ENCODE data around the gene TRMT2B. TPM values are rescaled to one million over a fixed set of nuclear protein-coding genes. Genes with fewer than 3 reads are reported as not detected.

TRMT2B gene, protein sequence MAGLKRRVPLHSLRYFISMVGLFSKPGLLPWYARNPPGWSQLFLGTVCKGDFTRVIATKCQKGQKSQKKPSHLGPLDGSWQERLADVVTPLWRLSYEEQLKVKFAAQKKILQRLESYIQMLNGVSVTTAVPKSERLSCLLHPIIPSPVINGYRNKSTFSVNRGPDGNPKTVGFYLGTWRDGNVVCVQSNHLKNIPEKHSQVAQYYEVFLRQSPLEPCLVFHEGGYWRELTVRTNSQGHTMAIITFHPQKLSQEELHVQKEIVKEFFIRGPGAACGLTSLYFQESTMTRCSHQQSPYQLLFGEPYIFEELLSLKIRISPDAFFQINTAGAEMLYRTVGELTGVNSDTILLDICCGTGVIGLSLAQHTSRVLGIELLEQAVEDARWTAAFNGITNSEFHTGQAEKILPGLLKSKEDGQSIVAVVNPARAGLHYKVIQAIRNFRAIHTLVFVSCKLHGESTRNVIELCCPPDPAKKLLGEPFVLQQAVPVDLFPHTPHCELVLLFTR
- 11.3 and 11.6 TPM in 2 replicates for total RNA-seq (2014; rRNA removed; shearing (Covaris generic); ENCODE audit: low replicate concordance)

DNA sequence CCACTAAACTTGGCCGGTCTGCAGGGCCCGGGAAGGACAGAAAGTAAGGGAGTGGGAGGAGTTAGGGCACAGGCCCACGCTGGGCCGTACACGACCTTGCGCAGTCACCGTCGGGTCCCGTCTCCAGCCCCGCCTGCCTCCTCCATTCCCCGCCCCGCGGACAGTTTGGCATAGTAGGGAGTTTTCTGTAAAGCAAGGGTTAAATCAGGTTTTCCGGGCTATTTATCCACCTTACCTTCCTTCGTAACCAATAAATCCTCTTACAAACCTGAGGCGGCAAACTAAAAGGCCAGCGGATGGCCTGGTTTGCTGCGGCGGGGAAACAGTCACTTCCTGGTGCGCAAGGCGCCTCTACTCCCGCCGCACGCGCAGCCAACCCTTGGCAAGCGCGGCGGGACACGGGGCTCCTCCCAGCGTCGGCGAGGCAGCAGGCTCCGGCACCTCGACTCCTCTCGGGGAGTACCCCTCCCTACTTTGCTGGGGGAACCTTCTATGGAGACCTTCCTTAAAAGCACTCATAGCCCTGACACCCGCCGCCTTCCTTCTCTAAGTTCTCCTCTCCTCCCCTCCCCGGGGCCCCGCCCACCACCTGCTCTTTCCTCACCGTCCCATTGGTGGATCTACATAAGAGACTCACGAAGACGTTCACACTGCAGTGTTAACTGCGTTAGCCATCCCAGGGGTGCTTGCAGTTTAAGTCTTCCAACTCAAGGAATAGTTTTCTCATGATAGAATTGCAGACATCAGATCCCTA is at the start of gene TRMT2B:
TRMT2B (minus strand) TSS at position 563 of the 754 bp plus-strand sequence. CDS start 9,822 bp downstream, outside the sequence.
- Histone ChIP-seq H3K4me1 (ENCODE audit: low read length) (peaks cover 10% of the 10 kb centered on the region), H3K4me2 (ENCODE audit: low read depth, low read length, poor library complexity, severe bottlenecking) (peak within 1 kb of the TSS; percentile 70), H3K9me2 (replicated peaks; ENCODE audit: insufficient read depth, low read length) (no peaks in the 10 kb centered on the region), H3K27me3 (ENCODE audit: low read length) (no peaks in the 10 kb centered on the region), H4K20me1 (ENCODE audit: insufficient read depth, low read depth, low read length) (no peaks in the 10 kb centered on the region), H2AFZ (ENCODE audit: low read length) (peak within 1 kb of the TSS; percentile 62; the same call in 1 of the 2 replicates), H3K36me3 (ENCODE audit: insufficient read depth, low read length) (0 out of 2 replicates have a peak, but pooled peaks cover 2% of the 10 kb centered on the region), H3K4me3 (ENCODE audit: low read length) (peak within 1 kb of the TSS; percentile 78), H3K79me2 (ENCODE audit: low read length) (peaks cover 15% of the 10 kb centered on the region), H3K27ac (ENCODE audit: low read length) (peak within 1 kb of the TSS; percentile 30; the same call in 1 of the 2 replicates), H3K9ac (ENCODE audit: low read length) (peak within 1 kb of the TSS; percentile 82), H3K9me3 (ENCODE audit: low read length) (no peaks in the 10 kb centered on the region)
- DNase-seq = peak; percentile 90

DNA sequence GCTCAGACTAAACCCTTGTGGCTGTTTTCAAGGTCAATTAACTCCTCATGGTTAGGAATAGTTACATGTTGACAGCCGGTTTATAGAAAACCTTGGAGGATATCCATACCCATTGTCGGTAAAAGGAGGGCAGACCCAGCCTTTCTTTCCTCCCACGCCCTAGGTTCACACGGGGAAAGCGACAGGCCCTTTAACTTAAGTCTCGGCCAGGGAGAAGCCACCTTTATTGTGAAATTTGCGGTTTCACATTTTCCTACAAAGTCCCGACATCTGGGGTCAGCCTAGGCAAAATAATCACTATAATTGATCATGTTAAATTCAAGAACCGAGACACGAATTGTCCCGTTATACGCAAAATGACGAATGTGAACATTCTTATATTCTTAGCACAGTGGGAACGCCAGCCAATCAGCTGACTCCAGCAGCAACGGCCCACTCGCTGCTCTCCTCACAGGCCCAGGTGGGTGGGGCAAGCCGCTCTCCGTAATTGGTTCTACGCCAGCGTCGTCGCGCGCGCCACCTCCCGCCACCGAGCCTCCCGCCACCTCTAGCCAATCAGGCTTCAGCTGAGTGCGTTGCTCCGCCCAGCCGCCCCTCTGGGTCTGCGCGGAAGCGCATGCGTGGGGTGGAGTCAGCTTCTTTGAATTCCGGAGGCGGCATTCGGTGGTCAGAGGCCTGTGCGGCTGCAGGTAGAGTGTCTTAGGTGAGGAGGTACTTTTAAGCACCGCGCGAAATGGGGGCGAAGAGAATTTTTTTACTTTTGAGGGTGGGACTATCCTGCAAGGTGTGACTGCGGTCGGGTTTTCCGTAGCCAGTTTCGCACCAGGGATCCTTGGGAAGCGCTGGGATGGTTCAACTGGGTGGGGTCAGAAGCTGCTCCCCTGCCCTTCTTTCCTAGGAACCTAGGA is 45.9 kb upstream of the TRMT2B start, which contains the start of gene CENPI:
CENPI (plus strand) TSS at position 659 of the 908 bp plus-strand sequence. CDS start 2,867 bp downstream, outside the sequence.
- Histone ChIP-seq H3K27me3 (ENCODE audit: low read length) (no peaks in the 10 kb centered on the region), H3K27ac (ENCODE audit: low read length) (peak within 1 kb of the TSS; percentile 29; the same call in 1 of the 2 replicates), H3K9ac (ENCODE audit: low read length) (peak within 1 kb of the TSS; percentile 75), H3K4me2 (ENCODE audit: low read depth, low read length, poor library complexity, severe bottlenecking) (peak within 1 kb of the TSS; percentile 74), H3K9me3 (ENCODE audit: low read length) (no peaks in the 10 kb centered on the region), H3K79me2 (ENCODE audit: low read length) (peaks cover 27% of the 10 kb centered on the region), H3K36me3 (ENCODE audit: insufficient read depth, low read length) (peaks cover 5% of the 10 kb centered on the region; the same call in 1 of the 2 replicates), H3K4me3 (ENCODE audit: low read length) (peak within 1 kb of the TSS; percentile 74), H3K9me2 (replicated peaks; ENCODE audit: insufficient read depth, low read length) (no peaks in the 10 kb centered on the region), H2AFZ (ENCODE audit: low read length) (peak within 1 kb of the TSS; percentile 79), H3K4me1 (ENCODE audit: low read length) (peaks cover 16% of the 10 kb centered on the region), H4K20me1 (ENCODE audit: insufficient read depth, low read depth, low read length) (no peaks in the 10 kb centered on the region)
- peak; percentile 96 for DNase-seq

DNA sequence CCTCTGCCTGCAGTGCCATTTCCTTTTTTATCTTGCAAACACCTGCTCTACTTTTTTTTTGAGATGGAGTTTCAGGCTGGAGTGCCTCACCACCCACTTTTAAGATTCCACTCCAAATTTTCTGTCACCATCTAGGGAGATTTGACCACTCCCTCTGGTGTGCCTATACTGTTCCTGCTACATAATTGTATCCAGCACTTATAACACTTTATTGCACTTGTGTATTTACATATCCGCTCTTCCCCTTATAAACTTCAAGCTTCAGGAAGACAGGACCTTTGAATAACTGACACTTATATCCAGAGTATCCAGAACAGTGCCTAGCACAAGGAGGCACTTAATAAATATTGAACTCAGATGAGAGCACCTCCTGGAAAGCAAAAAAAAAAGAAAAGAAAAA is 39.9 kb upstream of the TRMT2B start:
- H3K9me2 ChIP-seq (replicated peaks; ENCODE audit: insufficient read depth, low read length) = no peaks in the 10 kb centered on the region
- DNase-seq = no peak
- H3K9ac ChIP-seq (ENCODE audit: low read length) = no peak overlapping the region
- H3K27me3 ChIP-seq (ENCODE audit: low read length) = no peaks in the 10 kb centered on the region
- H4K20me1 ChIP-seq (ENCODE audit: insufficient read depth, low read depth, low read length) = no peaks in the 10 kb centered on the region
- H3K36me3 ChIP-seq (ENCODE audit: insufficient read depth, low read length) = no peaks in the 10 kb centered on the region
- no peaks in the 10 kb centered on the region for H3K79me2 ChIP-seq (ENCODE audit: low read length)
- H2AFZ ChIP-seq (ENCODE audit: low read length) = no peak overlapping the region
- H3K4me2 ChIP-seq (ENCODE audit: low read depth, low read length, poor library complexity, severe bottlenecking) = no peak overlapping the region
- H3K4me3 ChIP-seq (ENCODE audit: low read length) = no peak overlapping the region
- H3K27ac ChIP-seq (ENCODE audit: low read length) = no peak overlapping the region
- H3K9me3 ChIP-seq (ENCODE audit: low read length) = no peaks in the 10 kb centered on the region
- H3K4me1 ChIP-seq (ENCODE audit: low read length) = peaks cover under 1% of the 10 kb centered on the region; the same call in 1 of the 2 replicates

DNA sequence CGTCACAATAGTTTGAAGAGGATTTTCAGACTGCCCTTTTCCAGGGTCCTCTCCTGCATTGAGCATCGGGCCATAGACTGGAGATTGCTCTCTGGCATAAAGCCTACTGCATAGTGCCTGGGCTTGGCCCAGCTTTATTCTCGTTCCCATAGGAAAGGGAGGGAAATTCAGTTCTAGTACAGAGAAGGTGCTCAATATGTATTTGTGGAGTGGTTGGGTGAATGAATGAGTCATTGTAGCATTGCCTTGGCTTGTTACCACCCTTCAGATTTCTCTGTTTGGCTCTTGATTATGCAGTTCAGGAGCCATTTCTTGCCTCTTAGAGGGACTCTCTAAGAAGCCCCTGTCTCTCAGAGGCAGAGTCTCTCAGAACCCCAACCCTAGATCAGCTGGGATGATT is 29.3 kb upstream of the TRMT2B start:
- Histone ChIP-seq H3K9me2 (replicated peaks; ENCODE audit: insufficient read depth, low read length) (no peaks in the 10 kb centered on the region), H3K4me3 (ENCODE audit: low read length) (no peak overlapping the region), H4K20me1 (ENCODE audit: insufficient read depth, low read depth, low read length) (no peaks in the 10 kb centered on the region), H3K9me3 (ENCODE audit: low read length) (no peaks in the 10 kb centered on the region), H2AFZ (ENCODE audit: low read length) (no peak overlapping the region), H3K36me3 (ENCODE audit: insufficient read depth, low read length) (no peaks in the 10 kb centered on the region), H3K4me1 (ENCODE audit: low read length) (no peaks in the 10 kb centered on the region; the same call in 1 of the 2 replicates), H3K4me2 (ENCODE audit: low read depth, low read length, poor library complexity, severe bottlenecking) (no peak overlapping the region), H3K27ac (ENCODE audit: low read length) (no peak overlapping the region), H3K79me2 (ENCODE audit: low read length) (no peaks in the 10 kb centered on the region), H3K27me3 (ENCODE audit: low read length) (no peaks in the 10 kb centered on the region), H3K9ac (ENCODE audit: low read length) (no peak overlapping the region)
- DNase-seq = no peak

DNA sequence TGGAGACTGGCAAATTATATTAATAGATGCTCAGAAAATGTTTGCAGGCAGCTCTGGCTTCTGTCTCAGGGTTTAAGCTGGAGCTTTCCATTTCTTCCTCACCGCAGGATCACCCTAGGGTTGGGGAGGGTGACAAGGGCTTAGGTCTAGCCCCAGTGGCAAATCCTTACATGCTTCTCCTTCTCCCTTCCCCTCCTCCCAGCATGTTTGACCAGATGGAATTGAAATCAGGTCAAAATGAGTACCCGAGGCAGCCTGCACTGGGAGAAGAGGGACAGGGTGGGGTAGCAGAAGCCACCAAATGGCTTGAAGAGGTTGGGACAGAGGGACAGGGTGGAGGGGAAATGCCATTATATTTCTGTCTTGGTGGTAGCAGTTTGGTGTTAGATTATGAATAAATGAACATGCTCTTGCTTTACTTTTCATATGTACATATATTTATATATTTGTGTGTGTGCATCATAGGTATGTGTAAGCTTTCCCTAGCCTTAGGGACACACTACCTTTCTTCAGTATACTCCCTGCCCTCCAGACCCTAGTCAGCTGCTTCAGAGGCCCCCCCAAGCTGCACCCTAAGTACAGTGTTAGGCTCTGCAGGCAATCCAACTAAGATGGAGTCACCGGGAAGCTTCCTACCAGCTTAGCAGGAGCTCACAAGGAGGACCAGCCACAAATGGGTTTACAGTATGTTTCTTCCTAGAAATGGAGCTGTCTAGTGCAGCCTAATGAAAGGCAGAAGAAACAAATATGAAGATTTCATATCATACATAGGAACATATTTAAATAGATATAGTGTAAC is 28.6 kb upstream of the TRMT2B start:
- H3K4me2 ChIP-seq (ENCODE audit: low read depth, low read length, poor library complexity, severe bottlenecking) = no peak overlapping the region
- H3K9me3 ChIP-seq (ENCODE audit: low read length) = no peaks in the 10 kb centered on the region
- no peaks in the 10 kb centered on the region; the same call in 1 of the 2 replicates for H3K4me1 ChIP-seq (ENCODE audit: low read length)
- H3K27me3 ChIP-seq (ENCODE audit: low read length) = no peaks in the 10 kb centered on the region
- H3K36me3 ChIP-seq (ENCODE audit: insufficient read depth, low read length) = no peaks in the 10 kb centered on the region
- H4K20me1 ChIP-seq (ENCODE audit: insufficient read depth, low read depth, low read length) = no peaks in the 10 kb centered on the region
- no peak overlapping the region for H2AFZ ChIP-seq (ENCODE audit: low read length)
- no peaks in the 10 kb centered on the region for H3K79me2 ChIP-seq (ENCODE audit: low read length)
- no peak overlapping the region for H3K27ac ChIP-seq (ENCODE audit: low read length)
- no peak for DNase-seq
- H3K4me3 ChIP-seq (ENCODE audit: low read length) = no peak overlapping the region
- no peak overlapping the region for H3K9ac ChIP-seq (ENCODE audit: low read length)
- no peaks in the 10 kb centered on the region for H3K9me2 ChIP-seq (replicated peaks; ENCODE audit: insufficient read depth, low read length)

DNA sequence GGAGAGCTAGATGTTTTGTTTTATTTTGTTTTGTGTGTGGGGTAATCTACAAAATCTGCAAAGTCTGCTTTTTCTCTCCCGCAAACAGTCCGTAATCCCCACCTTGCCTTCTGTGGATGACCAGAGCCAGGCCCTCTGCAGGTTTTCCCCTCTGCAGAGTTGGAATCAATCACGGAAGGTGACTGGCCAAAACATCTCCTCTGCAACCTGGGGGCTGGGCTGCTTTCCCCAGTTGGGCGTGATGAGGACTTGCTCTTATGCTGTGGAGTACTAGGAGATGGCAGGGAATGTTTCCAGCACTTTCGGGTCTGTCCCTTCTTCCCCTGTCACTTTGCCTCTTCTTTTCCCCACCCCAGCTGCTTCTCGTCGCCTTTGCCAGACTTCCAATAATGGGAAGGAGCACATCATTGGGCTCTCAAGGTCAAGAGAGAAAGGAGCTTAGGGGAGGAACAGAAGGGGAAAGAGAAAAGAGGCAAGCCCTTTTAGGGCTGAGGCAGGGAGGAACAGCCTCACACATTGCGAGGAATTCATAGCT is 27.9 kb upstream of the TRMT2B start:
- no peaks in the 10 kb centered on the region for H3K27me3 ChIP-seq (ENCODE audit: low read length)
- no peaks in the 10 kb centered on the region for H3K9me2 ChIP-seq (replicated peaks; ENCODE audit: insufficient read depth, low read length)
- no peak overlapping the region for H3K27ac ChIP-seq (ENCODE audit: low read length)
- DNase-seq = no peak
- H3K79me2 ChIP-seq (ENCODE audit: low read length) = no peaks in the 10 kb centered on the region
- H2AFZ ChIP-seq (ENCODE audit: low read length) = no peak overlapping the region
- no peak overlapping the region for H3K4me3 ChIP-seq (ENCODE audit: low read length)
- no peaks in the 10 kb centered on the region for H3K9me3 ChIP-seq (ENCODE audit: low read length)
- no peak overlapping the region for H3K4me2 ChIP-seq (ENCODE audit: low read depth, low read length, poor library complexity, severe bottlenecking)
- H3K9ac ChIP-seq (ENCODE audit: low read length) = no peak overlapping the region
- no peaks in the 10 kb centered on the region for H3K36me3 ChIP-seq (ENCODE audit: insufficient read depth, low read length)
- no peaks in the 10 kb centered on the region; the same call in 1 of the 2 replicates for H3K4me1 ChIP-seq (ENCODE audit: low read length)
- no peaks in the 10 kb centered on the region for H4K20me1 ChIP-seq (ENCODE audit: insufficient read depth, low read depth, low read length)
